ENCODE measurements around the gene C16orf54. TPM values are rescaled to one million over a fixed set of nuclear protein-coding genes. Genes with fewer than 3 reads are reported as not detected.
"Not testable (repeated sequence)": the region's sequence is repeated elsewhere in the genome, so short reads cannot be mapped to it uniquely, and the experiment has no call there.

The C16orf54 gene
- total RNA-seq, 3 donors from 2014 or later = 1.6 to 3.4 (median 1.7) TPM

GRCh38 chr16:29710227-29711219 lies 35.3 kb downstream of the C16orf54 start:
- Histone ChIP-seq H3K9me3 (no peaks in the 10 kb centered on the region), H3K4me1 (ENCODE audit: low read depth) (no peaks in the 10 kb centered on the region), H3K36me3 (ENCODE audit: low read depth) (no peaks in the 10 kb centered on the region), H3K4me3 (no peak overlapping the region)
- TF ChIP-seq CTCF (IDR thresholded peaks at IDR 0.05) = peak; percentile 14
- ATAC-seq (peak; percentile 98), DNase-seq (peak in 1 of 3 donors; percentile 65)
- intact Hi-C loops (cut with DNase I, micrococcal nuclease) = no loop called here

GRCh38 chr16:29709657-29710056 lies 36.1 kb downstream of the C16orf54 start:
- not testable (repeated sequence) for ATAC-seq; H3K36me3 ChIP-seq (ENCODE audit: low read depth); H3K9me3 ChIP-seq; H3K4me1 ChIP-seq (ENCODE audit: low read depth); H3K4me3 ChIP-seq; DNase-seq
- intact Hi-C loops (cut with DNase I, micrococcal nuclease) = loop anchor here in 1 of 2 donors (10.0 kb wide), 1 partner anchor 315 kb away; the partner anchor contains the start of gene C16orf92

- no peak for ATAC-seq
- no peak for DNase-seq
Observed at GRCh38 chr16:29708917-29709600, 36.7 kb downstream of the C16orf54 start.

GRCh38 chr16:29707160-29707559 lies 38.6 kb downstream of the C16orf54 start:
- H3K4me3 ChIP-seq; ATAC-seq; H3K4me1 ChIP-seq (ENCODE audit: low read depth); H3K36me3 ChIP-seq (ENCODE audit: low read depth); H3K9me3 ChIP-seq; DNase-seq: not testable (repeated sequence)
- intact Hi-C loops (cut with DNase I, micrococcal nuclease) = loop anchor here in 1 of 2 donors (10.0 kb wide), 1 partner anchor 318 kb away; the partner anchor contains the start of gene C16orf92

More at GRCh38 chr16:29708917-29709600, 36.7 kb downstream of the C16orf54 start:
- Histone ChIP-seq H3K4me3 (no peak overlapping the region), H3K9me3 (no peaks in the 10 kb centered on the region), H3K36me3 (ENCODE audit: low read depth) (no peaks in the 10 kb centered on the region), H3K4me1 (ENCODE audit: low read depth) (no peaks in the 10 kb centered on the region)
- intact Hi-C loops (cut with DNase I, micrococcal nuclease) = loop anchor here in 1 of 2 donors (10.0 kb wide), 1 partner anchor 316 kb away; the partner anchor contains the start of gene C16orf92
- TF ChIP-seq CTCF (IDR thresholded peaks at IDR 0.05) = no peak

- no peak for TF ChIP-seq CTCF (IDR thresholded peaks at IDR 0.05)
- H3K4me1 ChIP-seq (ENCODE audit: low read depth) = no peaks in the 10 kb centered on the region
- ATAC-seq (no peak), DNase-seq (no peak)
- no peak overlapping the region for H3K4me3 ChIP-seq
- no peaks in the 10 kb centered on the region for H3K9me3 ChIP-seq
- intact Hi-C loops (cut with DNase I, micrococcal nuclease) = loop anchor here in 1 of 2 donors (10.0 kb wide), 1 partner anchor 320 kb away; the partner anchor contains the start of gene C16orf92
- H3K36me3 ChIP-seq (ENCODE audit: low read depth) = no peaks in the 10 kb centered on the region
Observed at GRCh38 chr16:29705030-29705429, 40.8 kb downstream of the C16orf54 start.

GRCh38 chr16:29702269-29702668 lies 43.5 kb downstream of the C16orf54 start:
- Histone ChIP-seq H3K9me3 (no peaks in the 10 kb centered on the region), H3K4me3 (no peak overlapping the region), H3K4me1 (ENCODE audit: low read depth) (no peaks in the 10 kb centered on the region), H3K36me3 (ENCODE audit: low read depth) (no peaks in the 10 kb centered on the region)
- no peak for DNase-seq
- intact Hi-C loops (cut with DNase I, micrococcal nuclease) = loop anchor here in 1 of 2 donors (10.0 kb wide), 1 partner anchor 323 kb away; the partner anchor contains the start of gene C16orf92
- TF ChIP-seq CTCF (IDR thresholded peaks at IDR 0.05) = no peak
- peak; percentile 48 for ATAC-seq

Data from mucosa of descending colon (tissue), 3 donors.